ENCODE results near the gene MAP7.

DNA sequence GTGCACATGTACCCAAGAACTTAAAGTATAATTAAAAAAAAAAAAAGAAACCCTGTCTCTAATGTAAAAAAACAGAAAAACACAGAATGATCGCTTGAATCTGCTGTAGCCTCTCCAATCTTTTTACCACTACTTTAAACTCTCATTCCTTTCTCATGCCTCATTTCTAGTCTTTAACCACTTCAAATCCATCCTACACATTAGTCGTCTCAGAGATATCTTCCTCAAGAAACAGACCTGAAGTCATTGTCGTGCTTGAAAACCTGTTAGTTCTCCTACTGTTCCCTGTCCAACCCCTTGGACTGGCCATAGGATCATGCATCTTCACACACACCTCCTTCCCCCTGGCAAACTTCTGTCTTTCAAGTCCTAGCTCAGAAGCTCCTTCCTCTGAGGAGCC is 148.5 kb downstream of the MAP7 start:
- TF ChIP-seq, protein P1, sequence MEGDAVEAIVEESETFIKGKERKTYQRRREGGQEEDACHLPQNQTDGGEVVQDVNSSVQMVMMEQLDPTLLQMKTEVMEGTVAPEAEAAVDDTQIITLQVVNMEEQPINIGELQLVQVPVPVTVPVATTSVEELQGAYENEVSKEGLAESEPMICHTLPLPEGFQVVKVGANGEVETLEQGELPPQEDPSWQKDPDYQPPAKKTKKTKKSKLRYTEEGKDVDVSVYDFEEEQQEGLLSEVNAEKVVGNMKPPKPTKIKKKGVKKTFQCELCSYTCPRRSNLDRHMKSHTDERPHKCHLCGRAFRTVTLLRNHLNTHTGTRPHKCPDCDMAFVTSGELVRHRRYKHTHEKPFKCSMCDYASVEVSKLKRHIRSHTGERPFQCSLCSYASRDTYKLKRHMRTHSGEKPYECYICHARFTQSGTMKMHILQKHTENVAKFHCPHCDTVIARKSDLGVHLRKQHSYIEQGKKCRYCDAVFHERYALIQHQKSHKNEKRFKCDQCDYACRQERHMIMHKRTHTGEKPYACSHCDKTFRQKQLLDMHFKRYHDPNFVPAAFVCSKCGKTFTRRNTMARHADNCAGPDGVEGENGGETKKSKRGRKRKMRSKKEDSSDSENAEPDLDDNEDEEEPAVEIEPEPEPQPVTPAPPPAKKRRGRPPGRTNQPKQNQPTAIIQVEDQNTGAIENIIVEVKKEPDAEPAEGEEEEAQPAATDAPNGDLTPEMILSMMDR (IDR thresholded peaks at IDR 0.05): no peak
- TF ChIP-seq POLR2A (IDR thresholded peaks at IDR 0.05): no peak

Measured in heart left ventricle (tissue), 13 donors.